GM12878 (cell line): Measurements from ENCODE around the gene OPCML. TPM values are rescaled to one million over a fixed set of nuclear protein-coding genes. Genes with fewer than 3 reads are reported as not detected.

Experiments used
- ATAC-seq: fragments of 200-7000 bp; cut with Tn5 transposase; 3 replicates; pipeline ENCODE4 v1.9.1; 2020; ENCODE audit warnings: mild to moderate bottlenecking, moderate library complexity
- BruUV-seq: library from RNA; stranded (reverse); fragments of 400-500 nt; replicated peaks from 2 replicates; lab custom pipeline; 2021; lab: Mats Ljungman, UMichigan
- CTCF ChIA-PET: fragments of 300-600 bp; sonication (Branson Sonifier 250); formaldehyde crosslinking; extraction: SDS; loops from one replicate; lab custom pipeline; 2021; ENCODE audit warnings: inconsistent platforms; lab: Yijun Ruan, JAX
- POLR2A ChIA-PET: fragments of 350-600 bp; formaldehyde crosslinking; extraction: SDS; loops from one replicate; lab custom pipeline; 2021; ENCODE audit warnings: inconsistent platforms; lab: Charles Lee
- RAD21 ChIA-PET: fragments of 300-600 bp; sonication (Branson Sonifier 250); formaldehyde crosslinking; loops from one replicate; lab custom pipeline; 2023; ENCODE audit warnings: antibody characterized with exemption; ENCODE audit not compliant: unreplicated experiment; lab: Charles Lee
- SMC1A ChIA-PET: fragments of 300-600 bp; sonication (Branson Sonifier 250); formaldehyde crosslinking; loops from one replicate; lab custom pipeline; 2023; ENCODE audit not compliant: unreplicated experiment, uncharacterized antibody; lab: Charles Lee
- DNase-seq: peaks from one replicate; pipeline ENCODE4 v3.0.0-alpha.2; 2011; ENCODE audit warnings: low read depth, low spot score
- FAIRE-seq: peaks from 3 replicates; lab custom pipeline; 2011; peaks lifted over from hg19 to GRCh38; lab: Jason Lieb, UNC
- H2AFZ ChIP-seq: 2 replicates; pipeline ENCODE4 v1.6.0; 2011; ENCODE audit warnings: low read depth, low read length, control low read depth; ENCODE audit not compliant: control insufficient read depth
- H3K27ac ChIP-seq: 2 replicates; pipeline ENCODE4 v1.5.1; 2011; ENCODE audit warnings: control low read depth; ENCODE audit not compliant: control insufficient read depth, insufficient read depth
- H3K27me3 ChIP-seq, 2 experiments: replicated peaks in 1 of 2; 2 replicates each; pipeline versions ENCODE4 v1.6.0 to v1.6.1; 2011; ENCODE audit warnings: low read length in 1 of 2; ENCODE audit not compliant: control insufficient read depth in 2 of 2, insufficient read depth in 2 of 2
- H3K36me3 ChIP-seq, 2 experiments: 2 replicates each; pipeline ENCODE4 v1.5.1; 2011; ENCODE audit warnings: low read length in 1 of 2; ENCODE audit not compliant: control insufficient read depth in 2 of 2, insufficient read depth in 2 of 2
- H3K4me1 ChIP-seq: 2 replicates; pipeline ENCODE4 v1.6.1; 2011; ENCODE audit warnings: mild to moderate bottlenecking, low read length, moderate library complexity, mixed read lengths; ENCODE audit not compliant: control insufficient read depth, insufficient read depth
- H3K4me2 ChIP-seq: 2 replicates; pipeline ENCODE4 v1.6.0; 2011; ENCODE audit warnings: control low read depth; ENCODE audit not compliant: control insufficient read depth, insufficient read depth
- H3K4me3 ChIP-seq: fragments of 200-600 bp; sonication (generic); 2 replicates; pipeline ENCODE4 v1.5.1; 2016
- H3K79me2 ChIP-seq: 2 replicates; pipeline ENCODE4 v1.6.0; 2011; ENCODE audit warnings: low read length; ENCODE audit not compliant: control insufficient read depth, insufficient read depth
- H3K9ac ChIP-seq: 2 replicates; pipeline ENCODE4 v1.8.0; 2011; ENCODE audit warnings: low read length, control low read depth, mixed read lengths; ENCODE audit not compliant: control insufficient read depth, insufficient read depth
- H3K9me3 ChIP-seq: replicated peaks from 3 replicates; pipeline ENCODE4 v1.5.1; 2011; ENCODE audit warnings: mild to moderate bottlenecking, low read length; ENCODE audit not compliant: control insufficient read depth, insufficient read depth
- H4K20me1 ChIP-seq: 2 replicates; pipeline ENCODE4 v1.6.0; 2011; ENCODE audit not compliant: control insufficient read depth, insufficient read depth
- DPF2 ChIP-seq: fragments of 450-650 bp; IDR thresholded peaks from 2 replicates; pipeline ENCODE4 v1.6.1; 2017; ENCODE audit warnings: mild to moderate bottlenecking
- POLR2A ChIP-seq: IDR thresholded peaks from 2 replicates; pipeline ENCODE4 v1.6.1; 2011; ENCODE audit warnings: low read depth, mild to moderate bottlenecking, low read length
- STAT3 ChIP-seq: IDR thresholded peaks from 2 replicates; pipeline ENCODE4 v1.6.1; 2011; ENCODE audit warnings: low read depth, low read length, improper control_type of control experiment
- WGBS: methylation state at CpG from one replicate; pipeline ENCODE4 v1.1.6; 2016; ENCODE audit warnings: low lambda C conversion rate; ENCODE audit not compliant: insufficient replicate concordance, insufficient coverage; ENCODE audit errors: missing lambda C conversion rate; 5-methylcytosine and 5-hydroxymethylcytosine counted together
- in situ Hi-C: fragments of 300-500 bp; cut with MboI; formaldehyde crosslinking; loops from 9 replicates; pipeline ENCODE4 v1.14.3; 2018; ENCODE audit warnings: mixed read lengths
- intact Hi-C: fragments of 100-400 bp; cut with micrococcal nuclease; formaldehyde crosslinking; loops from one replicate; pipeline ENCODE4 v1.14.2; 2022; ENCODE audit not compliant: unreplicated experiment
- polyA plus RNA-seq, 11 experiments: library from polyadenylated mRNA; depleted of rRNA in 4 of 11; unstranded in 6 of 11; stranded (reverse) in 5 of 11; fragments of >200 nt; fragmentation: Nextera tagmentation in 4 of 11; fragmentation: Illumina TruSeq in 1 of 11; extraction: Ambion mirVana in 4 of 11; extraction: Trizol in 1 of 11; gene quantifications; 1 replicate in 1 of 11; 2 replicates in 10 of 11; pipeline versions ENCODE4 v1.2.1 to v1.2.3, GENCODE V29; 2011 to 2016; ENCODE audit warnings: inconsistent platforms in 2 of 11, missing spikeins in 2 of 11, low read depth in 1 of 11
- total RNA-seq, 4 experiments: library from RNA; depleted of rRNA in 3 of 4; stranded (reverse); fragments of >200 nt in 3 of 4; fragmentation: Illumina TruSeq in 1 of 4; extraction: Trizol in 1 of 4; gene quantifications; 2 replicates each; pipeline versions ENCODE4 v1.2.1 to v1.2.3, GENCODE V29; 2013 to 2021
- TF ChIP-seq, protein P1 (sequence below): IDR thresholded peaks from 2 replicates; pipeline ENCODE4 v1.6.1; 2011; ENCODE audit warnings: borderline replicate concordance, low read depth, mild to moderate bottlenecking, moderate library complexity, mixed read lengths, low read length; ENCODE audit not compliant: insufficient read depth; ENCODE audit errors: extremely low read length
- TF ChIP-seq, protein P2 (sequence below): fragments of 450-650 bp; formaldehyde crosslinking; IDR thresholded peaks from 2 replicates; pipeline ENCODE4 v1.4.0; 2022; ENCODE audit warnings: mild to moderate bottlenecking, moderate library complexity
- TF ChIP-seq, protein P3 (sequence below): fragments of 450-650 bp; IDR thresholded peaks from 2 replicates; pipeline ENCODE4 v1.6.1; 2018; ENCODE audit warnings: borderline replicate concordance, mild to moderate bottlenecking; ENCODE audit not compliant: partially characterized antibody
- TF ChIP-seq, protein P4 (sequence below): fragments of 450-650 bp; IDR thresholded peaks from 2 replicates; pipeline ENCODE4 v1.6.1; 2017; ENCODE audit warnings: antibody characterized with exemption, mild to moderate bottlenecking, moderate library complexity

The OPCML gene
- total and polyA plus RNA-seq, 10 of the 15 experiments (the other 5 are each of a cell fraction or from before 2014, with no cell fraction given): 0.84 TPM; not detected in 9

DNA sequence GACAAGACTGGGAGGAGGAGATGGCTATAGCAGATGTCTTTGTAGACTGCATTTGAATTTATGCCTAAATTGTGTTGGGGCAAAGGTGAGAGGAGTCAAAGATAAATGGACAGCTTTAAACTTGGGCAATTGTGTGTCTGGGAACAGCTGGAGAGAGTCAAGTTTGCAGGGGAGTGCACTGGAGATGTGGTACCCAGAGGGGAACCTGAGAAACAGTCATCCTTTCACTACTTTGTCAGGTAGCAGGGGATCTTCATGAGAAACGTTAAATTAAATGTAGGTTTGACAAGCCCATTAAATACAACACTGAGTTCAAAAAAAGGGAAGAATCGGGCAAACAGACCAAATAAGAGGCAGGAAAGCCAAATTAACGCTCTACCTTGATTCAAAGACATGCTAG lies 277.7 kb downstream of the OPCML start (continued):
- TF ChIP-seq, protein P1, sequence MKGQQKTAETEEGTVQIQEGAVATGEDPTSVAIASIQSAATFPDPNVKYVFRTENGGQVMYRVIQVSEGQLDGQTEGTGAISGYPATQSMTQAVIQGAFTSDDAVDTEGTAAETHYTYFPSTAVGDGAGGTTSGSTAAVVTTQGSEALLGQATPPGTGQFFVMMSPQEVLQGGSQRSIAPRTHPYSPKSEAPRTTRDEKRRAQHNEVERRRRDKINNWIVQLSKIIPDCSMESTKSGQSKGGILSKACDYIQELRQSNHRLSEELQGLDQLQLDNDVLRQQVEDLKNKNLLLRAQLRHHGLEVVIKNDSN: no peak
- no peak for TF ChIP-seq POLR2A

DNA sequence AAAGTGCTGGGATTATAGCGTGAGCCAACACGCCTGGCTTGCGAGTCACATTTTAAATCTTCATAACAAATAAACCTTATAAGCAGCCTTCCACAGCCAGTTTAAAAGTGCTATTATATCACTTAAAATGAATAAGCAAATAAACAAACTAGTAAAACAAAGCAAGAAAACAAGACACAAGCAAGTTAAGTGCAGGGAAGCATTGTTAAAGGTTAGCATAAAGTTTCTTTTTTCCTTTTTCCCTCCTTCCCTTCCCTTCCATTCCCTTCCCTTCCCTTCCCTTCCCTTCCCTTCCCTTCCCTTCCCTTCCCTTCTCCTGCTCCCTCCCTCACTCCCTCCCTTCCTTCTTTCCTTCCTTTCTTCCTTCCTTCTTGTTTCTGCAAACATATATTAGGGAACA lies 278.7 kb downstream of the OPCML start:
- in situ Hi-C loops (no loop called here), intact Hi-C loops (no loop called here)
- RAD21 ChIA-PET: no interaction called here
- ATAC-seq: no peak
- H3K9ac ChIP-seq: no peak overlapping the region
- POLR2A ChIA-PET: no interaction called here
- no peaks in the 10 kb centered on the region for H3K79me2 ChIP-seq
- SMC1A ChIA-PET: no interaction called here
- no peak for FAIRE-seq
- no peaks in the 10 kb centered on the region for H4K20me1 ChIP-seq
- no peak for DNase-seq
- no peaks in the 10 kb centered on the region for H3K27me3 ChIP-seq
- no peaks in the 10 kb centered on the region; the same call in 2 of the 3 replicates for H3K9me3 ChIP-seq
- BruUV-seq: no TSS peak
- H3K27ac ChIP-seq: no peak overlapping the region
- no peaks in the 10 kb centered on the region for H3K4me1 ChIP-seq
- TF ChIP-seq DPF2 (no peak), STAT3 (no peak)
- TF ChIP-seq, protein P2, sequence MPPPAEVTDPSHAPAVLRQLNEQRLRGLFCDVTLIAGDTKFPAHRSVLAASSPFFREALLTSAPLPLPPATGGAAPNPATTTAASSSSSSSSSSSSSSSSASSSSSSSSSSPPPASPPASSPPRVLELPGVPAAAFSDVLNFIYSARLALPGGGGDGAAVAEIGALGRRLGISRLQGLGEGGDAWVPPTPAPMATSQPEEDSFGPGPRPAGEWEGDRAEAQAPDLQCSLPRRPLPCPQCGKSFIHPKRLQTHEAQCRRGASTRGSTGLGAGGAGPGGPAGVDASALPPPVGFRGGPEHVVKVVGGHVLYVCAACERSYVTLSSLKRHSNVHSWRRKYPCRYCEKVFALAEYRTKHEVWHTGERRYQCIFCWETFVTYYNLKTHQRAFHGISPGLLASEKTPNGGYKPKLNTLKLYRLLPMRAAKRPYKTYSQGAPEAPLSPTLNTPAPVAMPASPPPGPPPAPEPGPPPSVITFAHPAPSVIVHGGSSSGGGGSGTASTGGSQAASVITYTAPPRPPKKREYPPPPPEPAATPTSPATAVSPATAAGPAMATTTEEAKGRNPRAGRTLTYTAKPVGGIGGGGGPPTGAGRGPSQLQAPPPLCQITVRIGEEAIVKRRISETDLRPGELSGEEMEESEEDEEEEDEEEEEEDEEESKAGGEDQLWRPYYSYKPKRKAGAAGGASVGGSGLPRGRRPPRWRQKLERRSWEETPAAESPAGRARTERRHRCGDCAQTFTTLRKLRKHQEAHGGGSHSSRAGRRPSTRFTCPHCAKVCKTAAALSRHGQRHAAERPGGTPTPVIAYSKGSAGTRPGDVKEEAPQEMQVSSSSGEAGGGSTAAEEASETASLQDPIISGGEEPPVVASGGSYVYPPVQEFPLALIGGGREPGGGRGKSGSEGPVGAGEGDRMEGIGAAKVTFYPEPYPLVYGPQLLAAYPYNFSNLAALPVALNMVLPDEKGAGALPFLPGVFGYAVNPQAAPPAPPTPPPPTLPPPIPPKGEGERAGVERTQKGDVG (CRISPR knock-in tag): no peak
- TF ChIP-seq, protein P3, sequence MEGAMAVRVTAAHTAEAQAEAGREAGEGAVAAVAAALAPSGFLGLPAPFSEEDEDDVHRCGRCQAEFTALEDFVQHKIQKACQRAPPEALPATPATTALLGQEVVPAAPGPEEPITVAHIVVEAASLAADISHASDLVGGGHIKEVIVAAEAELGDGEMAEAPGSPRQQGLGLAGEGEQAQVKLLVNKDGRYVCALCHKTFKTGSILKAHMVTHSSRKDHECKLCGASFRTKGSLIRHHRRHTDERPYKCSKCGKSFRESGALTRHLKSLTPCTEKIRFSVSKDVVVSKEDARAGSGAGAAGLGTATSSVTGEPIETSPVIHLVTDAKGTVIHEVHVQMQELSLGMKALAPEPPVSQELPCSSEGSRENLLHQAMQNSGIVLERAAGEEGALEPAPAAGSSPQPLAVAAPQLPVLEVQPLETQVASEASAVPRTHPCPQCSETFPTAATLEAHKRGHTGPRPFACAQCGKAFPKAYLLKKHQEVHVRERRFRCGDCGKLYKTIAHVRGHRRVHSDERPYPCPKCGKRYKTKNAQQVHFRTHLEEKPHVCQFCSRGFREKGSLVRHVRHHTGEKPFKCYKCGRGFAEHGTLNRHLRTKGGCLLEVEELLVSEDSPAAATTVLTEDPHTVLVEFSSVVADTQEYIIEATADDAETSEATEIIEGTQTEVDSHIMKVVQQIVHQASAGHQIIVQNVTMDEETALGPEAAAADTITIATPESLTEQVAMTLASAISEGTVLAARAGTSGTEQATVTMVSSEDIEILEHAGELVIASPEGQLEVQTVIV: no peak
- TF ChIP-seq, protein P4, sequence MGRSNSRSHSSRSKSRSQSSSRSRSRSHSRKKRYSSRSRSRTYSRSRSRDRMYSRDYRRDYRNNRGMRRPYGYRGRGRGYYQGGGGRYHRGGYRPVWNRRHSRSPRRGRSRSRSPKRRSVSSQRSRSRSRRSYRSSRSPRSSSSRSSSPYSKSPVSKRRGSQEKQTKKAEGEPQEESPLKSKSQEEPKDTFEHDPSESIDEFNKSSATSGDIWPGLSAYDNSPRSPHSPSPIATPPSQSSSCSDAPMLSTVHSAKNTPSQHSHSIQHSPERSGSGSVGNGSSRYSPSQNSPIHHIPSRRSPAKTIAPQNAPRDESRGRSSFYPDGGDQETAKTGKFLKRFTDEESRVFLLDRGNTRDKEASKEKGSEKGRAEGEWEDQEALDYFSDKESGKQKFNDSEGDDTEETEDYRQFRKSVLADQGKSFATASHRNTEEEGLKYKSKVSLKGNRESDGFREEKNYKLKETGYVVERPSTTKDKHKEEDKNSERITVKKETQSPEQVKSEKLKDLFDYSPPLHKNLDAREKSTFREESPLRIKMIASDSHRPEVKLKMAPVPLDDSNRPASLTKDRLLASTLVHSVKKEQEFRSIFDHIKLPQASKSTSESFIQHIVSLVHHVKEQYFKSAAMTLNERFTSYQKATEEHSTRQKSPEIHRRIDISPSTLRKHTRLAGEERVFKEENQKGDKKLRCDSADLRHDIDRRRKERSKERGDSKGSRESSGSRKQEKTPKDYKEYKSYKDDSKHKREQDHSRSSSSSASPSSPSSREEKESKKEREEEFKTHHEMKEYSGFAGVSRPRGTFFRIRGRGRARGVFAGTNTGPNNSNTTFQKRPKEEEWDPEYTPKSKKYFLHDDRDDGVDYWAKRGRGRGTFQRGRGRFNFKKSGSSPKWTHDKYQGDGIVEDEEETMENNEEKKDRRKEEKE: no peak
- no peaks in the 10 kb centered on the region for H3K36me3 ChIP-seq
- H3K4me3 ChIP-seq: no peak overlapping the region
- no peak overlapping the region for H2AFZ ChIP-seq
- WGBS: 98% methylated on average over 3 of the region's 3 CpGs
- CTCF ChIA-PET: no interaction called here
- no peak overlapping the region for H3K4me2 ChIP-seq
